GM13976 (cell line): Measurements from ENCODE around the gene WDR26.
A peak's percentile ranks its signal among the peaks of the same experiment; 100 is the strongest.

ENCODE experiments used
- DNase-seq: peaks from one replicate; pipeline ENCODE4 v3.0.0; 2012; ENCODE audit warnings: low spot score
- CTCF ChIP-seq: IDR thresholded peaks from 2 replicates; pipeline ENCODE4 v1.5.1; 2012; ENCODE audit warnings: borderline replicate concordance, mild to moderate bottlenecking; ENCODE audit not compliant: insufficient read depth; ENCODE audit errors: extremely low read depth, missing control alignments, control extremely low read depth
- in situ Hi-C: fragments of 300-500 bp; cut with MboI; formaldehyde crosslinking; loops from one replicate; pipeline ENCODE4 v1.12.0; 2022; ENCODE audit warnings: low sequenced_read_pairs, mixed read lengths, inconsistent platforms; ENCODE audit not compliant: unreplicated experiment

The WDR26 gene

GRCh38 chr1:224435999-224436398 lies 1.4 kb upstream of the WDR26 start:
- no peak for DNase-seq
- TF ChIP-seq CTCF = no peak
- in situ Hi-C loops = no loop called here

- peak; percentile 51 for DNase-seq
- TF ChIP-seq CTCF = no peak
- in situ Hi-C loops = no loop called here
These were observed 744 bp upstream of the WDR26 start for GRCh38 chr1:224435318-224435763.

GRCh38 chr1:224433701-224434672 lies 610 bp downstream of the WDR26 start:
- no peak for TF ChIP-seq CTCF
- peak; percentile 54 for DNase-seq
- in situ Hi-C loops = no loop called here

- in situ Hi-C loops = no loop called here
- DNase-seq = no peak
- TF ChIP-seq CTCF = no peak
These were observed 1.4 kb downstream of the WDR26 start for GRCh38 chr1:224433041-224433691.

DNA sequence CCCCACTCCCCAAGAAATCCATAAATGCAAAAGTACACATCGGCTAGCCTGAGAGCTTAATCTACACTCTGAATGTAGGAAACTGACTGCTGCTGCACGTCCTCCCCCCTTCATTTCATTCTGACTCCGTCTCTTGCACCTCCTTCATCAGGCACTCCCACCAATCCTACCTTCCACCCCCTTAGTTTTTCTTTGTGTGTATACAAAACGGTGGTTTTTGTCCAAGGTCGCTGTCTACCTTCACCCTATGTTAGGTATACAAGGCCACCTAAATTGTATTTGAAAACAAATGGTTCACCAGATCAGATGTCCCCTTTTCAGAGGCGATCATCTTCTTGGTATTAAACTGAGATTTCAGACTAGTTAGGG lies 1.9 kb downstream of the WDR26 start:
- in situ Hi-C loops = no loop called here
- no peak for DNase-seq
- no peak for TF ChIP-seq CTCF

GRCh38 chr1:224432146-224432545 lies 2.5 kb downstream of the WDR26 start:
- in situ Hi-C loops = no loop called here
- TF ChIP-seq CTCF = no peak
- no peak for DNase-seq
